Subcutaneous abdominal adipose tissue (tissue), 5 donors: ENCODE data around the gene PANK2.
"Not testable (repeated sequence)": the region's sequence is repeated elsewhere in the genome, so short reads cannot be mapped to it uniquely, and the experiment has no call there.

Experiments
- H3K27ac ChIP-seq: one replicate; pipeline ENCODE4 v1.7.0; 2013; ENCODE audit warnings: low read depth, mild to moderate bottlenecking, inconsistent platforms, low read length, moderate library complexity
- H3K27me3 ChIP-seq, 5 donors: one replicate each; pipeline ENCODE4 v1.7.0; 2013; ENCODE audit warnings: low read length in 5 of 5, inconsistent platforms in 1 of 5; ENCODE audit not compliant: control insufficient read depth in 5 of 5, insufficient read depth in 4 of 5
- H3K36me3 ChIP-seq, 5 donors: one replicate each; pipeline ENCODE4 v1.7.0; 2013; ENCODE audit warnings: low read length in 5 of 5; ENCODE audit not compliant: control insufficient read depth in 5 of 5, insufficient read depth in 5 of 5
- H3K4me1 ChIP-seq, 5 donors: one replicate each; pipeline ENCODE4 v1.7.0; 2013; ENCODE audit warnings: low read length in 5 of 5, mild to moderate bottlenecking in 3 of 5, moderate library complexity in 1 of 5; ENCODE audit not compliant: control insufficient read depth in 5 of 5, insufficient read depth in 5 of 5
- H3K4me3 ChIP-seq, 5 donors: one replicate each; pipeline ENCODE4 v1.7.0; 2013; ENCODE audit warnings: low read length in 5 of 5, low read depth in 1 of 5
- H3K9ac ChIP-seq, 5 donors: one replicate each; pipeline ENCODE4 v1.7.0; 2013; ENCODE audit warnings: low read length in 5 of 5, mild to moderate bottlenecking in 4 of 5, moderate library complexity in 3 of 5
- H3K9me3 ChIP-seq, 5 donors: one replicate each; pipeline ENCODE4 v1.7.0; 2013; ENCODE audit warnings: low read length in 5 of 5; ENCODE audit not compliant: control insufficient read depth in 5 of 5
- donor health status: healthy.
- donor health status: healthy.
- donor health status: healthy.
- donor health status: healthy.
- donor health status: healthy.

The PANK2 gene

GRCh38 chr20:3888622-3889488 lies at the start of gene PANK2:
TSS of gene PANK2 (plus strand) at chr20:3889387.
- peak within 1 kb of the TSS; percentile 85 to 96 (median 91) for H3K9ac ChIP-seq
- H3K9me3 ChIP-seq, result no peaks in the 10 kb centered on the region
- no peaks in the 10 kb centered on the region for H3K36me3 ChIP-seq
- peaks cover 7 to 54% (median 52%) of the 10 kb centered on the region in 5 donors for H3K4me1 ChIP-seq
- peak within 1 kb of the TSS; percentile 95 for H3K27ac ChIP-seq
- no peaks in the 10 kb centered on the region for H3K27me3 ChIP-seq
- peak within 1 kb of the TSS; percentile 86 to 92 (median 90) for H3K4me3 ChIP-seq

- not testable (repeated sequence) for H3K9me3 ChIP-seq, H3K36me3 ChIP-seq, H3K9ac ChIP-seq, H3K4me1 ChIP-seq, H3K4me3 ChIP-seq, H3K27me3 ChIP-seq, H3K27ac ChIP-seq
These were observed 49.0 kb upstream of the PANK2 start for GRCh38 chr20:3840201-3840600.

GRCh38 chr20:3842348-3842930 lies 46.7 kb upstream of the PANK2 start:
- Histone ChIP-seq H3K4me3 (no peak overlapping the region), H3K36me3 (no peaks in the 10 kb centered on the region), H3K9me3 (no peaks in the 10 kb centered on the region), H3K4me1 (peaks cover under 1 to 15% (median 12%) of the 10 kb centered on the region in 5 donors), H3K27me3 (no peaks in the 10 kb centered on the region), H3K9ac (no peak overlapping the region), H3K27ac (no peak overlapping the region)

- H3K27ac ChIP-seq, result no peak overlapping the region
- H3K4me3 ChIP-seq, result no peak overlapping the region
- H3K36me3 ChIP-seq, result peaks cover 0 to 2% (median 0%) of the 10 kb centered on the region in 5 donors
- H3K4me1 ChIP-seq, result peaks cover 3 to 24% (median 17%) of the 10 kb centered on the region in 5 donors
- no peak overlapping the region for H3K9ac ChIP-seq
- no peaks in the 10 kb centered on the region for H3K9me3 ChIP-seq
- H3K27me3 ChIP-seq, result no peaks in the 10 kb centered on the region
These were observed 45.7 kb upstream of the PANK2 start for GRCh38 chr20:3843490-3843889.

- H3K27ac ChIP-seq, H3K27me3 ChIP-seq, H3K36me3 ChIP-seq, H3K9me3 ChIP-seq, H3K4me3 ChIP-seq, H3K9ac ChIP-seq: not testable (repeated sequence)
- H3K4me1 ChIP-seq, result peaks cover 3 to 27% (median 17%) of the 10 kb centered on the region in 5 donors
These were observed 45.1 kb upstream of the PANK2 start for GRCh38 chr20:3843990-3844619.

GRCh38 chr20:3846378-3846739 lies 42.8 kb upstream of the PANK2 start:
- Histone ChIP-seq H3K9ac (peak overlapping the region; percentile 86 to 98 (median 94)), H3K36me3 (peaks cover 0 to 3% (median 0%) of the 10 kb centered on the region in 5 donors), H3K27me3 (no peaks in the 10 kb centered on the region), H3K9me3 (no peaks in the 10 kb centered on the region), H3K4me1 (peaks cover 3 to 30% (median 17%) of the 10 kb centered on the region in 5 donors), H3K4me3 (peak overlapping the region; percentile 70 to 95 (median 86)), H3K27ac (peak overlapping the region; percentile 92)

GRCh38 chr20:3846740-3847428 lies 42.3 kb upstream of the PANK2 start, which contains the start of gene MAVS:
TSS of gene MAVS (plus strand) at chr20:3846834. CDS start at chr20:3854625, 7,791 bp downstream.
- H3K36me3 ChIP-seq, result peaks cover 0 to 3% (median 0%) of the 10 kb centered on the region in 5 donors
- H3K4me3 ChIP-seq, result peak within 1 kb of the TSS; percentile 73 to 95 (median 86)
- peaks cover 3 to 30% (median 17%) of the 10 kb centered on the region in 5 donors for H3K4me1 ChIP-seq
- H3K27ac ChIP-seq, result peak within 1 kb of the TSS; percentile 92
- H3K27me3 ChIP-seq, result no peaks in the 10 kb centered on the region
- H3K9me3 ChIP-seq, result no peaks in the 10 kb centered on the region
- H3K9ac ChIP-seq, result peak within 1 kb of the TSS; percentile 86 to 98 (median 94)

- H3K9ac ChIP-seq, result peak overlapping the region; percentile 32 to 97 (median 94)
- peak overlapping the region; percentile 73 to 95 (median 85) for H3K4me3 ChIP-seq
- no peaks in the 10 kb centered on the region for H3K9me3 ChIP-seq
- H3K27ac ChIP-seq, result peak overlapping the region; percentile 92
- peaks cover 0 to 3% (median 0%) of the 10 kb centered on the region in 5 donors for H3K36me3 ChIP-seq
- H3K4me1 ChIP-seq, result peaks cover 3 to 30% (median 17%) of the 10 kb centered on the region in 5 donors
- H3K27me3 ChIP-seq, result no peaks in the 10 kb centered on the region
These were observed 41.7 kb upstream of the PANK2 start for GRCh38 chr20:3847429-3847940.

- Histone ChIP-seq H3K4me3 (no peak overlapping the region), H3K36me3 (peaks cover 0 to 3% (median 0%) of the 10 kb centered on the region in 5 donors), H3K27ac (peak overlapping the region; percentile 16), H3K9ac (peak overlapping the region in 2 of 5 donors; percentile 1 to 18), H3K27me3 (no peaks in the 10 kb centered on the region), H3K4me1 (peaks cover 3 to 30% (median 17%) of the 10 kb centered on the region in 5 donors), H3K9me3 (no peaks in the 10 kb centered on the region)
These were observed 40.6 kb upstream of the PANK2 start for GRCh38 chr20:3848565-3848964.
